BE2C (cell line): Measurements from ENCODE around the gene ALDH3B2.
A peak's percentile ranks its signal among the peaks of the same experiment; 100 is the strongest.

ENCODE experiments used
- DNase-seq: peaks from one replicate; pipeline ENCODE4 v3.0.0-alpha.2; 2020
- H3K27me3 ChIP-seq: fragments of 250-450 bp; sonication (Bioruptor Pico); 2 replicates; pipeline ENCODE4 v1.5.1; 2020; ENCODE audit warnings: mild to moderate bottlenecking
- H3K36me3 ChIP-seq: fragments of 250-450 bp; sonication (Bioruptor Pico); 2 replicates; pipeline ENCODE4 v1.5.1; 2020; ENCODE audit warnings: mild to moderate bottlenecking
- H3K4me1 ChIP-seq: fragments of 250-450 bp; sonication (Bioruptor Pico); 2 replicates; pipeline ENCODE4 v1.5.1; 2020
- H3K4me3 ChIP-seq: 2 replicates; pipeline ENCODE4 v1.5.1; 2011; ENCODE audit warnings: low read depth, low read length
- H3K9me3 ChIP-seq: fragments of 250-450 bp; sonication (Bioruptor Pico); 2 replicates; pipeline ENCODE4 v1.5.1; 2020
- TF ChIP-seq, protein P1 (sequence below): IDR thresholded peaks from 2 replicates; pipeline ENCODE4 v1.5.1; 2012; ENCODE audit warnings: mild to moderate bottlenecking, low read depth, low read length

Gene ALDH3B2

DNA sequence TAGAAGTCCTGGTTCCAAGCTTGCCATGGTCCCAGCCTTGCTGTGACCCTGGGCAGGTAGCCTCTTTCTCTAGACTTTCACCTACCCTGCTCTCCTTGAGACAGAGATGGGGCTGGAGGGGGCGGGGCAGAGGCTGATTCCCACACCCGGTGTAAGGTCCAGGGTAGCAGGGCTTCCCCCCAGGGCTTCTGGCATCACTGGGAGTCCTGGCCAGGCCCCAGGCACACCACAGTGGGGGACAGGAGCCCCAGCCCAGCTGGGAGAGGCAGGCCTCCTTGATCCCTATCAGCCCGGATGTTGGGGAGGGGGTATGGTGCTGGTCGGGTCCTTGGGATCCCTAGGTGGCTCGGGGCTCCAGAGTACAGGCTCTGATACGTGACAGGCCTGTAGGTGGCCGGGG lies 43.0 kb downstream of the ALDH3B2 start:
- Histone ChIP-seq H3K4me1 (no peaks in the 10 kb centered on the region), H3K36me3 (no peaks in the 10 kb centered on the region), H3K4me3 (no peak overlapping the region), H3K27me3 (no peaks in the 10 kb centered on the region), H3K9me3 (no peaks in the 10 kb centered on the region)
- no peak for DNase-seq
- TF ChIP-seq, protein P1, sequence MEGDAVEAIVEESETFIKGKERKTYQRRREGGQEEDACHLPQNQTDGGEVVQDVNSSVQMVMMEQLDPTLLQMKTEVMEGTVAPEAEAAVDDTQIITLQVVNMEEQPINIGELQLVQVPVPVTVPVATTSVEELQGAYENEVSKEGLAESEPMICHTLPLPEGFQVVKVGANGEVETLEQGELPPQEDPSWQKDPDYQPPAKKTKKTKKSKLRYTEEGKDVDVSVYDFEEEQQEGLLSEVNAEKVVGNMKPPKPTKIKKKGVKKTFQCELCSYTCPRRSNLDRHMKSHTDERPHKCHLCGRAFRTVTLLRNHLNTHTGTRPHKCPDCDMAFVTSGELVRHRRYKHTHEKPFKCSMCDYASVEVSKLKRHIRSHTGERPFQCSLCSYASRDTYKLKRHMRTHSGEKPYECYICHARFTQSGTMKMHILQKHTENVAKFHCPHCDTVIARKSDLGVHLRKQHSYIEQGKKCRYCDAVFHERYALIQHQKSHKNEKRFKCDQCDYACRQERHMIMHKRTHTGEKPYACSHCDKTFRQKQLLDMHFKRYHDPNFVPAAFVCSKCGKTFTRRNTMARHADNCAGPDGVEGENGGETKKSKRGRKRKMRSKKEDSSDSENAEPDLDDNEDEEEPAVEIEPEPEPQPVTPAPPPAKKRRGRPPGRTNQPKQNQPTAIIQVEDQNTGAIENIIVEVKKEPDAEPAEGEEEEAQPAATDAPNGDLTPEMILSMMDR, result no peak

- peak overlapping the region; percentile 70 for H3K4me3 ChIP-seq
- H3K27me3 ChIP-seq, result no peaks in the 10 kb centered on the region
- no peaks in the 10 kb centered on the region for H3K9me3 ChIP-seq
- no peaks in the 10 kb centered on the region for H3K36me3 ChIP-seq
- TF ChIP-seq, protein P1, result no peak
- DNase-seq, result no peak
- H3K4me1 ChIP-seq, result no peaks in the 10 kb centered on the region
Measured at GRCh38 chr11:67630943-67631331, 43.5 kb downstream of the ALDH3B2 start.

DNA sequence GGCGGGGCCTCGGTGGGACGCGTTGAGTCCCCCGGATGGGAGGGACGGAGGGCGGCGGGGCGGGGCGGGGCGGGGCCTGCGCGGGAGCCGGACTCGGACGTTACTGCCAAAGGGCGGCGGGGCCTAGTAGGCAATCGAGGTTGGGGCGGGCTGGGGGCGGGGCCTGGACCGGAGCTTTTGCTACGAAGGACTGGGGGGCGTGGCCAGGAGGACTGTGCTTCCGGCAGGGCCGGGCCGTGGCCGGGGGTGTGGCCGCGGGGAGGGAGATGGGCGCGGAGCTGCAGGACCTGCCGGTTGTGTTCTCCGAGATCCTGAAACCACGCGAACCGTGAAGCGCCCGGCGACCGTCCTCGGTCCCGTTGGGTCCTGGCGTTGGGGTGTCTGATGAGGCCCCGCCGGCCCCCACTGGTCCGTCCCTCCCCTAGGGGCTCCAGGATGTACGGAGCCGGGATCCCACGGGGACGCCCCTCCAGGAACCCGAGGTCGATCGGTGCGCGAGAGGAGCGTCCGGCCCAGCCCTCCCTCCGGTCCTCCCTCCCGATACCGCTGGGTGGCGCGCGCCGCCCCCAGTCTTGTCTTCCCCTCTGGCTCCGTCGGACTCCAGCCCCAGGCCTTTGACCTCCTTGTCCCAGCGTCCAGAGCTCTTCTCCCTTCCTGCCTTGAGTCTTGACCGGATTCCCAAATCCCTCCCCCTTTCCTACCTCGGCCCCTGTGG lies 44.0 kb downstream of the ALDH3B2 start:
- TF ChIP-seq, protein P1, result peak; percentile 59
- H3K4me1 ChIP-seq, result no peaks in the 10 kb centered on the region
- H3K4me3 ChIP-seq, result peak overlapping the region; percentile 70
- H3K9me3 ChIP-seq, result no peaks in the 10 kb centered on the region
- H3K36me3 ChIP-seq, result no peaks in the 10 kb centered on the region
- peak; percentile 100 for DNase-seq
- H3K27me3 ChIP-seq, result no peaks in the 10 kb centered on the region

GRCh38 chr11:67629386-67630227 lies 44.8 kb downstream of the ALDH3B2 start, which contains the start of gene NUDT8:
NUDT8 (minus strand) TSS chr11:67629937; CDS start chr11:67629911, 26 bp downstream.
- H3K27me3 ChIP-seq, result no peaks in the 10 kb centered on the region
- DNase-seq, result peak; percentile 81
- TF ChIP-seq, protein P1, result peak; percentile 74
- H3K4me1 ChIP-seq, result no peaks in the 10 kb centered on the region
- H3K4me3 ChIP-seq, result peak within 1 kb of the TSS; percentile 70
- H3K36me3 ChIP-seq, result no peaks in the 10 kb centered on the region
- no peaks in the 10 kb centered on the region for H3K9me3 ChIP-seq

DNA sequence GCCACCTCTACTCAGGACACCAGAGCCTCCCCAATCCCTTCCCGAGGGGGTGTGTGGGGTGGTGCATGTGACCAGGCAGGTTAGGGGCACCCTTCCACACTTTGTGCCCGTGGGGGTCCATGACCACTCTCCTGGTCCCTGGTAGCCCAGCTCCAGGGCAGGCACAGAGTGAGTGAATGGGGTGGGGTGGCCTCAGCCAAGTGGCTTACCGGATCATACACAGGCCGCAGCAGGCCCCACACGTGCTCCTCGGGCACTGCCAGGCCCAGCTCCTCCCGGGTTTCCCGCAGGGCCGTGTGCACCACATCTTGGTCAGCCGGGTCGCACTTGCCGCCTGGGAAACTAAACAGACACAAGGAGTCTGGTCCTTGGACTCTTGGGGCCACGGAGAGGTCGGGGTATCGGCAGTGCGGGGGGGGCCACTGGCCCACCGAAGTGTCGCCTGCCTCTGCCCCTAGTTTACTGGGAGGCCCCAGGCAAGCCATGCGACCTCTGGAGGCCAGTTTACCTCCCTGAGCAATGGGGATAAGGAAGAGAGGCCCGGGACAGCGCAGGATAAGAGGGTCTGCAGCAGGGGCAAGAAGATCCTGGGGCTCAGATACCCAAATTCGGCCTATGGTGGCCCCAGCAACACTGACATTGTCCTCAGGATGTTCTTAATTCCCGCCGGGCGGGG lies 45.6 kb downstream of the ALDH3B2 start:
- no peaks in the 10 kb centered on the region for H3K4me1 ChIP-seq
- no peak overlapping the region; the same call in 1 of the 2 replicates for H3K4me3 ChIP-seq
- no peaks in the 10 kb centered on the region for H3K27me3 ChIP-seq
- no peaks in the 10 kb centered on the region for H3K36me3 ChIP-seq
- DNase-seq, result no peak
- TF ChIP-seq, protein P1, result no peak
- no peaks in the 10 kb centered on the region for H3K9me3 ChIP-seq
